H1 (cell line): ENCODE measurements around the gene RIPOR3. TPM values are rescaled to one million over a fixed set of nuclear protein-coding genes. Genes with fewer than 3 reads are reported as not detected.
A peak's percentile ranks its signal among the peaks of the same experiment; 100 is the strongest.

Experiments used
- CTCF ChIA-PET: fragments of 300-600 bp; sonication (Branson Sonifier 250); formaldehyde crosslinking; loops from one replicate; lab custom pipeline; 2021; ENCODE audit not compliant: partially characterized antibody; lab: Charles Lee
- POLR2A ChIA-PET: fragments of 300-600 bp; sonication (Branson Sonifier 250); formaldehyde crosslinking; loops from one replicate; lab custom pipeline; 2021; ENCODE audit warnings: inconsistent platforms; ENCODE audit not compliant: partially characterized antibody; lab: Charles Lee
- DNase-seq, 2 experiments: peaks; one replicate each; pipeline versions ENCODE4 v3.0.0 to v3.0.0-alpha.2; 2010 to 2022; ENCODE audit warnings: low spot score in 2 of 2, low read depth in 1 of 2, mixed read lengths in 1 of 2
- FAIRE-seq: peaks from 2 replicates; lab custom pipeline; 2011; peaks lifted over from hg19 to GRCh38; lab: Jason Lieb, UNC
- H2AFZ ChIP-seq: 2 replicates; pipeline ENCODE4 v1.8.1; 2012; ENCODE audit warnings: low read length, inconsistent platforms
- H2AK5ac ChIP-seq: 2 replicates; pipeline ENCODE4 v1.6.1; 2013; ENCODE audit warnings: low read depth, low read length
- H2BK120ac ChIP-seq: replicated peaks from 2 replicates; pipeline ENCODE3; 2013; ENCODE audit warnings: low read depth, low read length, inconsistent platforms
- H2BK12ac ChIP-seq: 2 replicates; pipeline ENCODE4 v1.6.1; 2013; ENCODE audit warnings: low read depth, low read length
- H2BK15ac ChIP-seq: 2 replicates; pipeline ENCODE4 v1.6.1; 2013; ENCODE audit warnings: low read length
- H2BK20ac ChIP-seq: 2 replicates; pipeline ENCODE4 v1.6.1; 2013; ENCODE audit warnings: low read length
- H2BK5ac ChIP-seq: 2 replicates; pipeline ENCODE4 v1.6.1; 2013; ENCODE audit warnings: low read depth, low read length
- H3K14ac ChIP-seq: 2 replicates; pipeline ENCODE4 v1.6.1; 2013; ENCODE audit warnings: inconsistent platforms; ENCODE audit not compliant: insufficient read length
- H3K18ac ChIP-seq: 2 replicates; pipeline ENCODE4 v1.6.1; 2013; ENCODE audit warnings: low read length; ENCODE audit errors: extremely low read depth
- H3K23ac ChIP-seq: 2 replicates; pipeline ENCODE4 v1.6.1; 2013; ENCODE audit warnings: inconsistent platforms; ENCODE audit not compliant: insufficient read length
- H3K23me2 ChIP-seq: 2 replicates; pipeline ENCODE4 v1.6.1; 2013; ENCODE audit warnings: low read depth, low read length
- H3K27ac ChIP-seq: 2 replicates; pipeline ENCODE4 v1.6.1; 2011; ENCODE audit warnings: low read depth, low read length, inconsistent platforms
- H3K27me3 ChIP-seq, 4 experiments: replicated peaks in 1 of 4; 1 replicate in 1 of 4; 2 replicates in 3 of 4; pipeline versions ENCODE4 v1.6.1 to v1.8.1; 2011 to 2013; ENCODE audit warnings: low read length in 3 of 4, mild to moderate bottlenecking in 3 of 4, inconsistent platforms in 2 of 4, mixed read lengths in 2 of 4, moderate library complexity in 1 of 4; ENCODE audit not compliant: control insufficient read depth in 3 of 4, insufficient read depth in 3 of 4; ENCODE audit errors: extremely low read depth in 1 of 4
- H3K36me3 ChIP-seq, 4 experiments: 2 replicates each; pipeline versions ENCODE4 v1.6.1 to v1.8.1; 2011 to 2013; ENCODE audit warnings: mild to moderate bottlenecking in 4 of 4, low read length in 3 of 4, moderate library complexity in 2 of 4, control low read depth in 1 of 4, inconsistent platforms in 1 of 4; ENCODE audit not compliant: insufficient read depth in 4 of 4, control insufficient read depth in 2 of 4
- H3K4ac ChIP-seq: replicated peaks from 2 replicates; pipeline ENCODE3; 2013; ENCODE audit warnings: low read length, low read depth, mixed read lengths, inconsistent platforms; ENCODE audit not compliant: insufficient read length
- H3K4me1 ChIP-seq, 4 experiments: replicated peaks in 1 of 4; 1 replicate in 1 of 4; 2 replicates in 3 of 4; pipeline versions ENCODE4 v1.6.1 to v1.8.1; 2011 to 2013; ENCODE audit warnings: low read length in 3 of 4, inconsistent platforms in 2 of 4, mixed read lengths in 1 of 4; ENCODE audit not compliant: insufficient read depth in 4 of 4, control insufficient read depth in 3 of 4
- H3K4me2 ChIP-seq, 2 experiments: 2 replicates each; pipeline versions ENCODE4 v1.6.1 to v1.8.1; 2011 to 2013; ENCODE audit warnings: low read depth in 2 of 2, low read length in 2 of 2, control low read depth in 1 of 2, inconsistent platforms in 1 of 2, mild to moderate bottlenecking in 1 of 2; ENCODE audit not compliant: insufficient read depth in 1 of 2
- H3K4me3 ChIP-seq, 4 experiments: fragments of 200-600, 300-600 bp in 1 of 4; sonication (generic), shearing (Covaris generic), sonication (Bioruptor Twin) in 1 of 4; 2 replicates each; pipeline versions ENCODE4 v1.5.1 to v1.8.1; 2011 to 2016; ENCODE audit warnings: low read length in 4 of 4, low read depth in 3 of 4, control low read depth in 2 of 4, inconsistent platforms in 2 of 4, mild to moderate bottlenecking in 2 of 4, mixed read lengths in 1 of 4, moderate library complexity in 1 of 4; ENCODE audit not compliant: insufficient read depth in 2 of 4; ENCODE audit errors: extremely low read depth in 1 of 4
- H3K56ac ChIP-seq: replicated peaks from 2 replicates; pipeline ENCODE3; 2013; ENCODE audit warnings: low read depth, mild to moderate bottlenecking, mixed read lengths, low read length, inconsistent platforms; ENCODE audit not compliant: insufficient read length
- H3K79me1 ChIP-seq: 2 replicates; pipeline ENCODE4 v1.6.1; 2013; ENCODE audit warnings: low read depth, low read length, control low read depth
- H3K79me2 ChIP-seq, 2 experiments: 2 replicates each; pipeline versions ENCODE4 v1.6.1 to v1.8.1; 2012 to 2013; ENCODE audit warnings: low read length in 2 of 2, mild to moderate bottlenecking in 2 of 2, inconsistent platforms in 1 of 2; ENCODE audit not compliant: insufficient read depth in 2 of 2, control insufficient read depth in 1 of 2
- H3K9ac ChIP-seq, 4 experiments: replicated peaks in 1 of 4; 1 replicate in 1 of 4; 2 replicates in 3 of 4; pipeline versions ENCODE4 v1.6.1 to v1.8.1; 2011 to 2013; ENCODE audit warnings: low read depth in 3 of 4, low read length in 3 of 4, control low read depth in 2 of 4, mild to moderate bottlenecking in 2 of 4, moderate library complexity in 2 of 4, inconsistent platforms in 1 of 4; ENCODE audit errors: extremely low read depth in 1 of 4
- H3K9me3 ChIP-seq, 2 experiments: 2 replicates each; pipeline versions ENCODE4 v1.6.1 to v1.8.1; 2012 to 2013; ENCODE audit warnings: mild to moderate bottlenecking in 2 of 2, moderate library complexity in 2 of 2, control low read depth in 1 of 2, inconsistent platforms in 1 of 2, low read depth in 1 of 2, low read length in 1 of 2, mixed read lengths in 1 of 2; ENCODE audit not compliant: insufficient read depth in 2 of 2
- H4K20me1 ChIP-seq, 2 experiments: replicated peaks in 1 of 2; 2 replicates each; pipeline versions ENCODE3 to v1.8.1; 2011 to 2013; ENCODE audit warnings: inconsistent platforms in 2 of 2, low read length in 2 of 2, mild to moderate bottlenecking in 1 of 2; ENCODE audit not compliant: insufficient read depth in 2 of 2, control insufficient read depth in 1 of 2
- H4K5ac ChIP-seq: 2 replicates; pipeline ENCODE4 v1.6.1; 2013; ENCODE audit warnings: low read length, low read depth, mixed read lengths, inconsistent platforms; ENCODE audit not compliant: insufficient read length
- H4K8ac ChIP-seq: 2 replicates; pipeline ENCODE4 v1.8.0; 2013; ENCODE audit warnings: mild to moderate bottlenecking, moderate library complexity, low read length, inconsistent platforms; ENCODE audit not compliant: insufficient read depth; ENCODE audit errors: extremely low read depth
- H4K91ac ChIP-seq: replicated peaks from 2 replicates; pipeline ENCODE3; 2013; ENCODE audit warnings: low read length, mixed read lengths, inconsistent platforms; ENCODE audit not compliant: insufficient read length
- HDAC2 ChIP-seq, 2 experiments: fragments of 300-600 bp in 1 of 2; sonication (generic) in 1 of 2; IDR thresholded peaks; 2 replicates each; pipeline ENCODE4 v1.6.1; 2011 to 2012; ENCODE audit warnings: low read depth in 2 of 2, low read length in 2 of 2, mild to moderate bottlenecking in 2 of 2, moderate library complexity in 2 of 2, borderline replicate concordance in 1 of 2, inconsistent platforms in 1 of 2
- MAFK ChIP-seq: IDR thresholded peaks from 2 replicates; pipeline ENCODE4 v1.6.1; 2012; ENCODE audit warnings: low read depth, mild to moderate bottlenecking, improper control_type of control experiment, low read length
- RAD21 ChIP-seq, 2 experiments: IDR thresholded peaks in 1 of 2; conservative IDR thresholded peaks in 1 of 2; 2 replicates each; pipeline ENCODE4 v1.6.1; 2011; ENCODE audit warnings: low read depth in 2 of 2, low read length in 2 of 2, improper control_type of control experiment in 1 of 2, inconsistent platforms in 1 of 2, mild to moderate bottlenecking in 1 of 2, moderate library complexity in 1 of 2
- SIN3A ChIP-seq, 2 experiments: IDR thresholded peaks in 1 of 2; conservative IDR thresholded peaks in 1 of 2; 2 replicates each; pipeline ENCODE4 v1.6.1; 2011 to 2012; ENCODE audit warnings: low read length in 2 of 2, improper control_type of control experiment in 1 of 2, low read depth in 1 of 2, mild to moderate bottlenecking in 1 of 2
- YY1 ChIP-seq: IDR thresholded peaks from 2 replicates; pipeline ENCODE4 v1.6.1; 2011; ENCODE audit warnings: low read depth, mild to moderate bottlenecking, low read length
- WGBS, 2 experiments: shearing (Covaris generic) in 1 of 2; methylation state at CpG; one replicate each; pipeline versions ENCODE4 v1.1.6 to v1.1.7; 2013 to 2015; ENCODE audit warnings: low lambda C conversion rate in 2 of 2, mixed read lengths in 2 of 2, inconsistent platforms in 1 of 2, low coverage in 1 of 2, missing lambda C conversion rate in 1 of 2; ENCODE audit not compliant: insufficient replicate concordance in 2 of 2, insufficient coverage in 1 of 2, insufficient read length in 1 of 2; ENCODE audit errors: extremely low coverage in 1 of 2, missing lambda C conversion rate in 1 of 2; 5-methylcytosine and 5-hydroxymethylcytosine counted together
- polyA plus RNA-seq, 7 experiments: library from polyadenylated mRNA; depleted of rRNA in 3 of 7; stranded (reverse) in 5 of 7; unstranded in 2 of 7; fragments of >200 nt in 5 of 7; fragments of 200-250 nt in 2 of 7; gene quantifications; 1 replicate in 5 of 7; 2 replicates in 1 of 7; 4 replicates in 1 of 7; pipeline versions ENCODE4 v1.2.1 to v1.2.3, GENCODE V29; 2011 to 2013; ENCODE audit warnings: missing spikeins in 2 of 7, mixed read lengths in 2 of 7
- total RNA-seq: library from RNA; stranded (reverse); fragmentation: NEBNext Ultra II Directional; extraction: Animal tissue kit (Norgen Biotek cat#: 25700); gene quantifications from 2 replicates; pipeline ENCODE4 v1.2.1, GENCODE V29; 2021

RIPOR3 gene
- total and polyA plus RNA-seq, 2 of the 8 experiments (the other 6 are each of a cell fraction or from before 2014, with no cell fraction given), result 3.6 to 4.5 TPM

- no peaks in the 10 kb centered on the region for H3K4me1 ChIP-seq
- H3K56ac ChIP-seq, result no peak overlapping the region
- H3K14ac ChIP-seq, result peak overlapping the region; percentile 83
- peaks cover 0 to 19% (median 7%) of the 10 kb centered on the region in 4 experiments; a peak in 4 of 8 replicates for H3K36me3 ChIP-seq
- ChIA-PET CTCF (interaction anchor here (0.5 to 2.4 kb wide), 7 partner anchors 10 to 83 kb away, joined by 3 to 7 read pairs (median 3); no protein-coding TSS in a partner anchor), POLR2A (no interaction called here)
- H2BK20ac ChIP-seq, result no peak overlapping the region
- no peak overlapping the region for H2BK5ac ChIP-seq
- no peak overlapping the region for H3K27ac ChIP-seq
- H3K27me3 ChIP-seq, result no peaks in the 10 kb centered on the region
- no peak overlapping the region for H4K5ac ChIP-seq
- no peak overlapping the region for H4K8ac ChIP-seq
- H3K79me2 ChIP-seq, result peaks cover 0 to 4% of the 10 kb centered on the region in 2 experiments; a peak in 1 of 4 replicates
- H4K91ac ChIP-seq, result no peak overlapping the region
- DNase-seq, result peak in 1 of 2 experiments; percentile 28
- no peaks in the 10 kb centered on the region for H3K9me3 ChIP-seq
- no peak overlapping the region for H2AK5ac ChIP-seq
- no peak for FAIRE-seq
- WGBS, 2 experiments, result 91% methylated on average over 5 of the region's 5 CpGs; no CpG with 5 or more reads in 1 of the 2 experiments
- no peak overlapping the region for H2BK15ac ChIP-seq
- H2BK12ac ChIP-seq, result 0 out of 2 replicates have a peak overlapping the region, but pooled peaks have one; percentile 60
- no peaks in the 10 kb centered on the region for H3K23me2 ChIP-seq
- no peak overlapping the region for H2AFZ ChIP-seq
- no peak overlapping the region for H3K4me2 ChIP-seq
- H3K23ac ChIP-seq, result no peak overlapping the region
- H3K4me3 ChIP-seq, result no peak overlapping the region
- H3K18ac ChIP-seq, result no peak overlapping the region
- no peak overlapping the region for H3K4ac ChIP-seq
- H3K79me1 ChIP-seq, result peaks cover 2% of the 10 kb centered on the region; the same call in 1 of the 2 replicates
- no peak overlapping the region for H3K9ac ChIP-seq
- H2BK120ac ChIP-seq, result no peak overlapping the region
- H4K20me1 ChIP-seq, result peaks cover 0 to 5% of the 10 kb centered on the region in 2 experiments
- TF ChIP-seq HDAC2 (IDR thresholded peaks at IDR 0.05; ENCODE audit: borderline replicate concordance in 1 of 2, low read depth in 2 of 2, low read length in 2 of 2) (no peak), YY1 (no peak), SIN3A (conservative IDR thresholded peaks at IDR 0.05 in 1 of 2, IDR thresholded peaks at IDR 0.05 in 1 of 2; ENCODE audit: low read depth in 1 of 2, low read length in 2 of 2) (no peak), MAFK (no peak), RAD21 (IDR thresholded peaks at IDR 0.05 in 1 of 2, conservative IDR thresholded peaks at IDR 0.05 in 1 of 2; ENCODE audit: low read depth in 2 of 2, low read length in 2 of 2) (no peak)
Measured at GRCh38 chr20:50560867-50561266, 130.5 kb downstream of the RIPOR3 start.
